H1 (cell line): ENCODE data around the gene SZT2. TPM values are rescaled to one million over a fixed set of nuclear protein-coding genes. Genes with fewer than 3 reads are reported as not detected.

Source experiments
- CHD2 ChIP-seq: IDR thresholded peaks from 2 replicates; pipeline ENCODE4 v1.6.1; 2012; ENCODE audit warnings: low read length, improper control_type of control experiment
- EP300 ChIP-seq, 2 experiments: IDR thresholded peaks; 1 replicate in 1 of 2; 2 replicates in 1 of 2; pipeline ENCODE4 v1.6.1; 2011 to 2012; ENCODE audit warnings: low read depth in 2 of 2, low read length in 2 of 2, mild to moderate bottlenecking in 2 of 2, borderline replicate concordance in 1 of 2, inconsistent platforms in 1 of 2, moderate library complexity in 1 of 2
- POU5F1 ChIP-seq: IDR thresholded peaks from 2 replicates; pipeline ENCODE4 v1.6.1; 2011; ENCODE audit warnings: low read depth, mild to moderate bottlenecking, low read length, moderate library complexity
- polyA plus RNA-seq, 7 experiments: library from polyadenylated mRNA; depleted of rRNA in 3 of 7; stranded (reverse) in 5 of 7; unstranded in 2 of 7; fragments of >200 nt in 5 of 7; fragments of 200-250 nt in 2 of 7; gene quantifications; 1 replicate in 5 of 7; 2 replicates in 1 of 7; 4 replicates in 1 of 7; pipeline versions ENCODE4 v1.2.1 to v1.2.3, GENCODE V29; 2011 to 2013; ENCODE audit warnings: missing spikeins in 2 of 7, mixed read lengths in 2 of 7
- total RNA-seq: library from RNA; stranded (reverse); fragmentation: NEBNext Ultra II Directional; extraction: Animal tissue kit (Norgen Biotek cat#: 25700); gene quantifications from 2 replicates; pipeline ENCODE4 v1.2.1, GENCODE V29; 2021

SZT2 gene
- total and polyA plus RNA-seq, 2 of the 8 experiments (the other 6 are each of a cell fraction or from before 2014, with no cell fraction given): 4.7 to 12.9 TPM

DNA sequence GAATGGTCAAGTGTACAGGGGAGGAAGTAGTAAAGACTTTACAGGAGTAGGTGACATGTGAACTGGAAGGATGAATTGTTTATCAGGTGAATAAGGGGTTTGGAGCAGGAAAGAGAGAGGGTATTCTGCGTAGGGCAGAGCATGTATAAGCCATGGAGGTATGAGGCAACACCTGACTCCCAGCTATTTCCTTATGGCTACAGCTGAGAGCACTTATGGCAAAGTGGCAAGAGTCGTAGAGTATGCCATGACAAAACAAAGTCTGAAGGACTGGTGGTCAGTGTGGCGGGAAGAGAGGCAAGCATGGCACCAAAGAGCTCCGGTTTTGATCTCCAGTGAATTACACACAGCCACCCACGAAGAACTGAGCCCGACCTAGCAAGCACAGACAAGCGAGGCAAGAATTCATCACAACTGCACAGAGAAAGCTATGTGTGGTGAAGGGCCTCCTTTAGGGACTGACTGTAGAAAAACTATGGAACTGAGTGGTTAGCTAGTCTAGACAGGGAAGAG is 12.9 kb upstream of the SZT2 start (continued):
- TF ChIP-seq EP300 (IDR thresholded peaks at IDR 0.05; ENCODE audit: borderline replicate concordance in 1 of 2, low read depth in 2 of 2, low read length in 2 of 2) (no peak), CHD2 (no peak), POU5F1 (no peak)
